HG03095 (cell line): ENCODE data around the gene STRA6.
"Not testable (repeated sequence)": the region's sequence is repeated elsewhere in the genome, so short reads cannot be mapped to it uniquely, and the experiment has no call there.

Source experiments
- ATAC-seq: cut with Tn5 transposase; IDR thresholded peaks from one replicate; pipeline ENCODE4 v1.9.1; 2021; ENCODE audit warnings: moderate library complexity; ENCODE audit not compliant: unreplicated experiment

Gene STRA6

GRCh38 chr15:74167891-74168331 lies 34.7 kb downstream of the STRA6 start:
- no peak for ATAC-seq

GRCh38 chr15:74165461-74165860 lies 37.1 kb downstream of the STRA6 start:
- ATAC-seq = no peak

GRCh38 chr15:74162195-74162536 lies 40.4 kb downstream of the STRA6 start:
- ATAC-seq = not testable (repeated sequence)

GRCh38 chr15:74160390-74160789 lies 42.2 kb downstream of the STRA6 start:
- ATAC-seq = not testable (repeated sequence)

GRCh38 chr15:74159773-74160172 lies 42.8 kb downstream of the STRA6 start:
- ATAC-seq = no peak

GRCh38 chr15:74158855-74159650 lies 43.5 kb downstream of the STRA6 start:
- ATAC-seq = peak; percentile 63

GRCh38 chr15:74157868-74158827 lies 44.4 kb downstream of the STRA6 start:
- ATAC-seq = no peak

- no peak for ATAC-seq
Measured at GRCh38 chr15:74156678-74157411, 45.7 kb downstream of the STRA6 start.

GRCh38 chr15:74155766-74156417 lies 46.7 kb downstream of the STRA6 start:
- ATAC-seq = no peak

GRCh38 chr15:74147051-74147450 lies 55.5 kb downstream of the STRA6 start:
- ATAC-seq = no peak

- ATAC-seq = no peak
Measured at GRCh38 chr15:74146277-74146800, 56.2 kb downstream of the STRA6 start.

GRCh38 chr15:74144153-74144775 lies 58.3 kb downstream of the STRA6 start:
- ATAC-seq = no peak

GRCh38 chr15:74141591-74141990 lies 61.0 kb downstream of the STRA6 start:
- no peak for ATAC-seq

- ATAC-seq = no peak
Measured at GRCh38 chr15:74138642-74139041, 63.9 kb downstream of the STRA6 start.

GRCh38 chr15:74137537-74137894 lies 65.1 kb downstream of the STRA6 start:
- no peak for ATAC-seq

GRCh38 chr15:74136814-74137536 lies 65.6 kb downstream of the STRA6 start:
- ATAC-seq = no peak

- no peak for ATAC-seq
Measured at GRCh38 chr15:74136540-74136813, 66.1 kb downstream of the STRA6 start.

- no peak for ATAC-seq
Measured at GRCh38 chr15:74135041-74135565, 67.5 kb downstream of the STRA6 start.

- ATAC-seq = no peak
Measured at GRCh38 chr15:74134387-74135027, 68.1 kb downstream of the STRA6 start.
